ENCODE data around the gene IGSF21. TPM values are rescaled to one million over a fixed set of nuclear protein-coding genes. Genes with fewer than 3 reads are reported as not detected.

Gene IGSF21
- total RNA-seq (ENCODE audit: unreplicated experiment): 1.3 TPM
- long read RNA-seq, partial matches to known transcripts: 0 of 1 reads
- long read RNA-seq, other reads (novel, unspliced or antisense): 0 of 1 reads

DNA sequence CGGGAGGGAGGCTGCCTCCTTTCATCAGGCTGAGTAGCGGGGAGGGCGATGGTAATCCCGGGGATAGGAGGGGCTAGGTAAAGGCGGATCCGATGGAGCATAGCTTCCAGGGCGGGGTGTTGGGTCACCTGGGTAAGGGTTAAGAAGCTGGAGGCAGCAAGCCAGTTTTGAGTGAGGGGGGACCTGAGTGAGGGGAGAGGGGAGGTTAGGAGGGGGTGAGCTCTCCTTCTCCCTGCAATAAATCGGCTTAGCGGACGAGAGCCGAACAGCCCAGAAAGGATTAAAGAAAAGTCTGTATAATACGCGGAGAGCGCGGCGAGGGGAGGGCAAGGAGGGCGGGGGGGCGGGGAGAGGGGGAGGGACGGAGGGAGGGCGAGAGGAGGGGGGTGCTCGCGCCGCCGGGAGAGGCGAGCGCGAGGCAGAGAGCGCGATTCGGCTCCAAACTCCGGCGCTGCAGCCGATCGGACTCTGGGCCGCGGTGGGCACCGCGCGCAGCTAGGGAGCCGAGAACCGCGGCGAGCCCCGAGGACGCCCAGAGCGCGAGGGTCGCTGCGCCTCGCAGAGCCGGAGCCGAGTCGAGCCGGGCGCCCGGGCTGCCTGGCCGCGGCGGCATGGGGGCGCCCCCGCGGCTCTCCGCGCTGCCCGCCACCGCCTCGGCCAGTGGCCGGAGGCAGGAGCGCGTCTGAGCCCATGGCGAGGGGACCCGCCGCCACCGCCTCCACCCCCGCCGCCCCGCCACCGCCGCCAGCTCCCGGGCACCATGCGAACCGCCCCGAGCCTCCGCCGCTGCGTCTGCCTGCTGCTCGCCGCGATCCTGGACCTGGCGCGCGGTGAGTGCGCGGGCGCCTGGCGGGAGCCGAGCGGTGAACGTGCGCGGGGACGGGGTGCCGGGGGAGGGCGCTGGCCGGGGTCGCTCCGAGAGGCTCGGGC lies at the start of gene IGSF21:
Gene IGSF21 (plus strand): TSS at position 430 of the 930 bp plus-strand sequence. CDS start 331 bp downstream, at position 761.
- peak within 1 kb of the TSS; percentile 92 for H3K4me3 Mint-ChIP-seq (ENCODE audit: unreplicated experiment)
- peaks cover 19% of the 10 kb centered on the region for H3K4me1 Mint-ChIP-seq (ENCODE audit: low read depth, unreplicated experiment)
- H3K27ac Mint-ChIP-seq (ENCODE audit: unreplicated experiment): no peak within 1 kb of the TSS
- peaks cover 11% of the 10 kb centered on the region for H3K9me3 Mint-ChIP-seq (ENCODE audit: unreplicated experiment)
- H3K27me3 Mint-ChIP-seq (ENCODE audit: unreplicated experiment): peaks cover 29% of the 10 kb centered on the region
- H3K36me3 Mint-ChIP-seq (ENCODE audit: unreplicated experiment): no peaks in the 10 kb centered on the region
- no peak for TF ChIP-seq CTCF (IDR thresholded peaks at IDR 0.05; ENCODE audit: partially characterized antibody, unreplicated experiment)
- DNase-seq: peak; percentile 65

- peaks cover 2% of the 10 kb centered on the region for H3K9me3 Mint-ChIP-seq (ENCODE audit: unreplicated experiment)
- H3K27me3 Mint-ChIP-seq (ENCODE audit: unreplicated experiment): peaks cover 11% of the 10 kb centered on the region
- H3K27ac Mint-ChIP-seq (ENCODE audit: unreplicated experiment): no peak overlapping the region
- H3K4me1 Mint-ChIP-seq (ENCODE audit: low read depth, unreplicated experiment): peaks cover 25% of the 10 kb centered on the region
- no peak for DNase-seq
- no peaks in the 10 kb centered on the region for H3K36me3 Mint-ChIP-seq (ENCODE audit: unreplicated experiment)
- TF ChIP-seq CTCF (IDR thresholded peaks at IDR 0.05; ENCODE audit: partially characterized antibody, unreplicated experiment): no peak
- no peak overlapping the region for H3K4me3 Mint-ChIP-seq (ENCODE audit: unreplicated experiment)
These were observed 49.2 kb upstream of the IGSF21 start for GRCh38 chr1:18058206-18058921.

DNA sequence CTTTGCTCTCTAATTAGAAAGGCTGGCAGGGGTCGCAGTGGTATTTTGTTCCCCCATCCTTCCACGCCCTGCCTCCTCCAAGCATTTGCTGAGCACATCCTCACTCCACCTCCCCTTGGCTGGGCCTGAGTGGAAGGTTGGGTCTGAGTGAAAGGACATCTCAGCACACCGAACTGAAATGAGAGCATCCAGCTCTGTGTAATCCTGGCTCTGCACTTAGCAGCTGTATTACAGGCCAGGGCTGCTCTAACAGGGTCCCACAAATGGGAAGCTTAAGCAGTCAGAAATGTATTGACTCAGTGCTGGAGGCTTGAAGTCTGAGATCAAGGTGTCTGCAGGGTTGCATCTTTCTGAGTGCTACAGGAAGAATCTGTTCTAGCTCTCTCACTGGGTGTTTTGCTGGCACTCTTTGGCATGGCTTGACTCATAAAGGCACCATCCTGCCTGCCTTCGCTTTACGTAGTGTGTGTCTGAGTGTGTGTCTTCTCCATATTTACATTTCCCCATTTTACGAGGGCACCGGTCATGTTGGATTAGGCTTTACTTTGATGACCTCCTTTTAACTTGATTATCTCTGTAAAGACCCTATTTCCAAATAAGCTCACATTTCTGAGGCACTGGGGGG lies 48.5 kb upstream of the IGSF21 start:
- peaks cover 4% of the 10 kb centered on the region for H3K36me3 Mint-ChIP-seq (ENCODE audit: unreplicated experiment)
- H3K4me1 Mint-ChIP-seq (ENCODE audit: low read depth, unreplicated experiment): peaks cover 24% of the 10 kb centered on the region
- H3K4me3 Mint-ChIP-seq (ENCODE audit: unreplicated experiment): no peak overlapping the region
- H3K9me3 Mint-ChIP-seq (ENCODE audit: unreplicated experiment): peaks cover 2% of the 10 kb centered on the region
- TF ChIP-seq CTCF (IDR thresholded peaks at IDR 0.05; ENCODE audit: partially characterized antibody, unreplicated experiment): no peak
- no peak for DNase-seq
- no peak overlapping the region for H3K27ac Mint-ChIP-seq (ENCODE audit: unreplicated experiment)
- peaks cover 11% of the 10 kb centered on the region for H3K27me3 Mint-ChIP-seq (ENCODE audit: unreplicated experiment)

GRCh38 chr1:18060366-18060765 lies 47.2 kb upstream of the IGSF21 start:
- Mint-ChIP-seq H3K9me3 (ENCODE audit: unreplicated experiment) (peaks cover 2% of the 10 kb centered on the region), H3K4me3 (ENCODE audit: unreplicated experiment) (no peak overlapping the region), H3K4me1 (ENCODE audit: low read depth, unreplicated experiment) (peaks cover 14% of the 10 kb centered on the region), H3K27ac (ENCODE audit: unreplicated experiment) (no peak overlapping the region), H3K36me3 (ENCODE audit: unreplicated experiment) (peaks cover 4% of the 10 kb centered on the region), H3K27me3 (ENCODE audit: unreplicated experiment) (peaks cover 11% of the 10 kb centered on the region)
- TF ChIP-seq CTCF (IDR thresholded peaks at IDR 0.05; ENCODE audit: partially characterized antibody, unreplicated experiment): no peak
- DNase-seq: no peak
